Skeletal muscle cell (primary cell): ENCODE results near the gene SFXN1.

ENCODE experiments used
- DNase-seq: peaks from one replicate; pipeline ENCODE4 v3.0.0-alpha.2; 2010; ENCODE audit warnings: low read depth
- H3K4me3 ChIP-seq: 2 replicates; pipeline ENCODE4 v1.5.1; 2011; ENCODE audit warnings: low read depth, mild to moderate bottlenecking, control low read depth, low read length, moderate library complexity

Gene SFXN1

DNA sequence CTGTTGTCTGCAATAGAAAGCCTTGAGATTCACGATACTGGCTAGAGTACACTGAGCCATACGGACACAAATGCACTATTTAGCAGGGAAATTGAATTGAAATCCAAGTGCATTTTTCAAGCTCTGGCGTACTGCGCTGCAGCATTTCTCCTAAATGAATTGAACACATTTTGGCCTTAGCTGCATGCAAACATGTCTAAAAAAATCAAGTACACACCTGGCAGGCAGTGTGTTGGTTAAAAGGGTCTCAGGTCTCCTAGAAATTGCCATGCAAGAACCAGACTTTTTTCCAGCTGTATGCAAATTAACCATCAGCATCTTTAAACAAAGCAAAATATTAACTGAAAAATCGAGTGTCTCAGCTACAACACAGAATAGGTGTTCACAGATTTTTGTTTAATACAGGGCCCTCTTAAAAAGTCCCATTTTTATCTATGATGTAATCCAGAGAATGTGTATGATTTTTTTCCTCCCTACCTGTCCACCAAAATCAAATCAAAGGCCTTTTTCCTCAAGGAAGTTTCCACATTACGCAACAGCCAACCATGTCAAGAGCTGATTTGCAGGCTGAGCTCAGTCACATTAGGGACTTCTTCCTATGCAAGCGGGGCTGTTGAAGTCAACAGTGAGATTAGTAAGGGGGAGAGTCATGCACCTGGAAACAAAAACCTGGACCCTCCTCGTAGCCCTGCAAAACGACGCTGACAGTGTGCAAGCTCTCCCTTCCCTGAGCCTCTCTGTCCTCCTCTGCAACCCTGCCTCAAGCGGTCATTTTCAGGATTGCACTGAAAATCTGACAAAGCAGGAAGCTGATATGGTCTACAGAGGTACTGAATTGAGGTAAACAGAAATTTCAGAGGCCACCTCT is 14.1 kb upstream of the SFXN1 start:
- H3K4me3 ChIP-seq = no peak overlapping the region
- no peak for DNase-seq

DNA sequence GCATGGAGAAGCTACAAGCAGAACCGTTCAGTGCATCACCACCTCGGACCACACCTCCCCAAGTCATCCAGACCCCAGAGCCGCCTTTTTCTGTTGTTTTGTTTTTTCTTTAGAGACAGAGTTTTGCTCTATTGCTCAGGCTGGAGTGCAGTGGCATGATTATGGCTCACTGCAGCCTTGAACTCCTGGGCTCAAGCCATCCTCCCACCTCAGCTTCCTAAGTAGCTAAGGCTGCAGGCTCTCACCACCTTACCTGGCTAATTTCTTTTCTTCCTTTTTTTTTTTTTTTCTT is 13.5 kb upstream of the SFXN1 start:
- no peak overlapping the region for H3K4me3 ChIP-seq
- no peak for DNase-seq

DNA sequence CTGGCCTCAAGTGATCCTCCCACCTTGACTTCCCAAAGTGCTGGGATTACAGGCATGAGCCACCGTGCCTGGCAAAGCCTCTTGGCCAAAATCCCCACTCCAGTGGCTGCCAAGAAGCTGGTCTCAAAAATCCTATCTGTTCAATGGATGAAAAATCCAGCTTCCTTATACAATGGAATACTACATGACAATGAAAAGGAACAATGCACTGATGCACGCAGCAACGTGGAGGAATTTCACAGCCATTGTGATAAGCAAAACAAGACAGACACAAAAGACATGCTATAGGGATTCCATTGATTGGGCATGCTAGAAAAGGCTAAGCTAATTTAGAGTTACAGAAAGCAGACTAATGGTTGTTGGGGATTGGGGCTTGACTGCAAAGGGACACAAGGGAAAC is 13.1 kb upstream of the SFXN1 start:
- H3K4me3 ChIP-seq = no peak overlapping the region
- DNase-seq = no peak

DNA sequence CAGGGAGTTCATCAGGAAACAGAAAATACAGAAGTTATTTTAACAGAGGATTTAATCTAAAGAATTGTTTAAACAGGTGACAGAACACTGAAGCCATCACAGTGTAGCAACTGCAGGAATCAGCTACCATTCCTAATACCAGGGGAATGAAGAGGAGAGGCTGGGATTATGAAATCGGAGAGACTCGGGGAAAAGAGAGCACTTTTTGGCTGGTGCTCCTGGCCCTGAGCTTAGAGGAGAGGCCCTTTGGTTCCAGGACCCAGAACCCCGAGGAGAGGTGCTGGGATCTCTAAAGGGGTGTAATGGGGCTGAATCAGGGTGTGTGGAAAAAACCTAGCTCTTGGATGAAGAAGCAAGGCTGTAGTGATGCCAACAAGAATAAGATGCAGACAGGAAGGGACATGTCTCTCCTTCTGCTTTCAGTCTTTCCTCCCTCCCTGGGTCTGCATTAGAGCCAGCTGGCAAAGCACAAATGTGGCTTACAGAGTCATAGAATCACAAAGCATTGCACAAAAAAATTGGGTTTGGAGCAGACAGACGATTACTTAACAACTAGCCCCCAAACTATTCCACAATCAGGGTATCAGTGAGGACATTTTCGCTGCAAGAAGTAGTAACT is 11.6 kb upstream of the SFXN1 start:
- no peak overlapping the region for H3K4me3 ChIP-seq
- DNase-seq = no peak

DNA sequence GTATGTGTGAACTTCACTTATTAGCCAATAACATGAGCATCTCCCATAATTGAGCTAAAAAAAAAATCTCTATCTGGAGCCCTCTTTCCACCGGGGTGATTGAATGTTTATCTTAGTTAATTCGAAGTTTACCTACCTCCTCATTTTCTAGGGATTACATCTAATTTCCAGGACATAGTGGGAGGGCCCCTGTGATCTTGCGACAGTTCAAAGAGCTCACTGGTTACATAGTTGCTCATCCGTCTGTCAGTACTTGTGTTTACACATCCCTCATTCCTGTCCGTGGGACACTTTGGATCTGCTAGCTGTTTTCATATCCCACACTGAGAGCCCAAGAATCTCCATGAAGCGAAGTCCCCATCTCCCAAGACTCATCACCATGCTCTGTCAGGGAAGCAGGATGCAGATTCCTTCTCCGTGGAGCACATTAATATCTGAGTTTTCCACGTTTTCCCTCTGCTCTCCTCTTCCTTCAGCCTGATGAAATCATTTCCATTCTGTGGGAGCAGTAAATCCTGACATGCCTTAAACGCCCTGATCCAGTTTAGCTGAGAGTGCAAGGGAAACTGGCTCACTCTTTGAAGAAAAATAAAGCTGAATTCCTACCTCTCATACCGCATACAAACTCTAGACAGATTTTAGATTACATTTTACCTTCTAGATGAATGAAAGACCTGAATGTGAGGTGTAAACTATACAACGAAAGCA is 10.2 kb upstream of the SFXN1 start:
- no peak overlapping the region for H3K4me3 ChIP-seq
- no peak for DNase-seq

DNA sequence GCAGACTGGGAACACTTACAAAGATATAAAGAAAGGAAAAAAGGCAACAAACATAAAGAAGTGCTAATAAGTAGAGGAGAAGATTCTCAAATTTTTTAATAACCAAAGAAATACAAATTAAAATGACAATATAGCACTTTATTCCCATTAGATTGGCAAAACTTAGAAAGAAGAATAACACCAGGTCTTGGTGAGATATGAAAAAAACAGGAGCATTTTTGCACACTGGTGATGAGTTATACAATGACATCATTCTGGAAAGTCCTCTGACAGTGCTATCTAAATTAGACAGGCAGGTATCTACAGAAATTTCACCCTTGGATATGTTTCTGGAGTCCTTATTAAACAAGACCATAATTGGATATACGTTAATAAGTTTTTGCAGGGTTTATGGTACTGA is 9.5 kb upstream of the SFXN1 start:
- H3K4me3 ChIP-seq = no peak overlapping the region
- DNase-seq = no peak

DNA sequence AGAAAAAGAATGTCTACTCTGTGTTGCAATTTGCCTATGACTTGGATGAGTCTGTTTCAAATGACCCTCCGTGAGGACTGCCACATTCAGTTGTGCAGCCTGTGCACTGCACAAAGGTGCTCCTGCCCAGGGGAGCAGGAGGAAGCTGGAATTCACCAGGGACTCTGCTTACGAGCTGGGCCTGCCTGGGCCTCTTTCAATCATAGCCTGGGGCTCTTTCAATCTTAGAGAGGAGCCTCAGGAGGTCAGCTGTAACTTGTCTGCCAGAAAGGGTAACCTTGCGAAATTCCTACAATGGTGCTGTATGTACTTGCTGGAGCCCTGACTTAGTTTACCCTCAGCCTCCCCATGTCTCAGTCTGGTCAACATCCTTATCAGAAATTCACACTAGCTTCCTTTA is 8.4 kb upstream of the SFXN1 start:
- DNase-seq = no peak
- H3K4me3 ChIP-seq = no peak overlapping the region

DNA sequence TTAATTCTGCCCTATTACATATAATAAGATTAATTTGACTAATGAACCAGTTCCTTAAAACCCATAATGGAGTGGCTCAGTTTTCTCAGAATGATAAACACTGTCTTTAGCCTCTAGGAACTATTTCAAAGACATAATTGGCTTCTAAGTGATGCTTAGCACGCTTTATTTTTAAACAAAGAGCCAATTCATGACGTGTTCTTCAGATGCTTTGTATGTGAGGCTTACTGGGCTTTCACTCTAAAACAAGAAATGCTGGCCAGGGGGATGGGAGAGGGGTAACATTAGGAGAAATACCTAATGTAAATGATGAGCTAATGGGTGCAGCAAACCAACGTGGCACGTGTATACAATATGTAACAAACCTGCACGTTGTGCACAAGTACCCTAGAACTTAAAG is 7.6 kb upstream of the SFXN1 start:
- DNase-seq = no peak
- H3K4me3 ChIP-seq = no peak overlapping the region

DNA sequence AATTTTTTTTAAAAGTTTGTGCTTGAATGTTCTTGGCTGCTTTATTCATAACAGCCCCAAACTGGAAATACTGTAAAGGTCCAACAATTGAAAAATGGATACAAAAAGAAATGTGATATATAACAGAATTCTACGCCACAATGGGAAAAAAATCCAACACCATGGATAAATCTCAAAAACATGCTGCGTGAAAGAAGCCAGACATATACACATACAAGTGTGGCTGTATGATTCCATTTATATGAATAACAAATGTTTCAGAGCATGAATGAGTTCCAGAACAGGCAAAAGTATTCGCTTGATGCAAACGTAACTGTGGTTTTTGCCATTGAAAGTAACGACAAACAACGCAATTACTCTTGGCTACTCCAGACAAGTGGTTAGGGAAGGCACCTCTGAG is 7.2 kb upstream of the SFXN1 start:
- no peak for DNase-seq
- H3K4me3 ChIP-seq = no peak overlapping the region

DNA sequence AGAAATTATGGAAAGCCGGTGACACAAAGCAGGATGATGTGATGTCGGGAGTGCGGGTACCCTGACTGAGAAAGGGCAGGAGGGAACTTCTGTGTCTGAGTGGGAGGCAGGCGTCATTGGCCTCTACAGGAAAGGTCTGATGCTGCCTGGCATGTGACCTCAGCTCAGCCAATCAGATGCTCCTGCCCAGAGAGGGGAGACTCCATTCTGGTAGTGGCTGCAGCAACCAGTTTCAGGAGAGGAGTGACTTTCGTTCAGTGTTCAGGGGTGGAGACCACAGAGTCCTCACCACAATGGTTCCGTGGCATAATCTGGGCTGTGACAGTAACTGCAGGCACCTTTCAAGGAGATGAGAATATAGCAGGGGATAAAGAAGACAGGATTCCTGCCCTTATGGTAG is 6.7 kb upstream of the SFXN1 start:
- H3K4me3 ChIP-seq = no peak overlapping the region
- DNase-seq = no peak

DNA sequence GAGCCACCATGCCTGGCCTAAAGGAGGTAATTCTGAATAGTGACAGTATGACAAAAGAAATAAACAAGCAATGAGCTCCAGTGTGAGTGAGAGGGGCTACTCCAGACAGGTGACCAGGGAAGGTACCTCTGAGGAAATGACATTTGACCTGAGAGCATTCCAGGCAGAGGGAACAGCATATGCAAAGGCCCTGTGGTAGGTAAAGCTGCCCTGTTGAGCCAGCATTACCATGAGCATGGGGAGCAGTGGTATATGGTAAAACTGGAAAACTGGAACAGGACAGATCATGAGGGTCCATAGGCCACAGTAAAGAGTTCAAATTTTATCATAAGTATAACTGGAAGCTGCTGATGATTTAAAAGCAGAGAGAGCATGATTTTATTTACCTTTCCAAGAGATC is 6.0 kb upstream of the SFXN1 start:
- no peak for DNase-seq

DNA sequence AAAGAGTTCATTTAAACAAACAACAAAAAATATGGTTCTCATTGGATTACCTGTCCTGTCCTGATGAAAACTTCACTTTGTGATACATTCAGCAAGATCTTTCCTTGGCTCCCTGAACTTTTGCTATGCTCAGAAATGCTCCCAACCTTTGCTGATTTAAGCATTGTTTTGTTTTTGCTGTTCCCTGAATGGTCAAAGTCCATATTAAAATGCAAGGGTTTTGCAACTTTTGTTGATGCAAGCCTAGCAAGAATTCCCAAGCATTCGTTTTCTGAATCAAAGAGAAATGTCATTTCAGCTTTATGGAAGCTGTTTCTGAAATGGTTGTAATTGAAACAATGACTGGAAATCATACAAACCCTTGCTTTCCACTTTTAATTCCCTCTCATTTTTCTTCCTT is 3.1 kb upstream of the SFXN1 start:
- DNase-seq = no peak
- no peak overlapping the region for H3K4me3 ChIP-seq

More for the DNA sequence above, 6.0 kb upstream of the SFXN1 start:
- no peak overlapping the region for H3K4me3 ChIP-seq

DNA sequence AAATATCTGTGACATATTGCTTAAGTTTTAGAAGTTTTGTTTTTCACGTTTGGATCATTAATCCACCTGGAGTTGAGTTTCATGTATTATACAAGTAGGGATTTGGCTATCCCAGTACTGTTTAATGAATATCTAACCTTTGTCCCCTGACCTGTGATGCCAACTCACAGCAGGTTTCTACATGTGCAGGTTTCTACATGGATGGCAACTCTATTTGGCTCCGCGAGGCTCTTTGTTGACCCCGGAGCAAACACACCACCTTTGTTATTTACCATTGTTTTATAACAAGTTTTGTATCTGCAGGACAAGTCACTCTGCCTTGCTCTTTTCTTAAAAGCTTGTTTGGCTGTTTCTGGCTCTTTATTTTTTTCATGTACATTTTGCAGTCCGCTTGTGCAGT is 920 bp upstream of the SFXN1 start:
- H3K4me3 ChIP-seq = no peak overlapping the region
- DNase-seq = no peak

DNA sequence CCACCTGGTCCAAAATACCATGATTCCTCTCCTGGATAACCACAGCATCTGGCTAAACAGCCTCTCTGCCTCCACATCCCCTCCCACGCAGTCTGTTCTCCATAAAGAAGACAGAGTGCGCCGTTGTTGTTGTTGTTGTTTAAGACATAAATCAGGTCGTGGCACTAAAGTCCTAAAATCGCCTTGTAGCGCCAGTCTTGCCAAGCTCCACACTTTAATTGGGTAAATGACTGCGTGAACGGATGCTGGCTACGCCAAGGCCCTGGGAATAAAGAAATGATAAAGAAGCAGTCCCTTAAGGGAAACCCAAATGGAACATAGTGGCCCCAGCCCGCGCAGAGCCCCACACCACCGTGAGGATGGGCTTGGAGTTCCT is 364 bp upstream of the SFXN1 start:
- H3K4me3 ChIP-seq = peak overlapping the region; percentile 83
- DNase-seq = no peak

DNA sequence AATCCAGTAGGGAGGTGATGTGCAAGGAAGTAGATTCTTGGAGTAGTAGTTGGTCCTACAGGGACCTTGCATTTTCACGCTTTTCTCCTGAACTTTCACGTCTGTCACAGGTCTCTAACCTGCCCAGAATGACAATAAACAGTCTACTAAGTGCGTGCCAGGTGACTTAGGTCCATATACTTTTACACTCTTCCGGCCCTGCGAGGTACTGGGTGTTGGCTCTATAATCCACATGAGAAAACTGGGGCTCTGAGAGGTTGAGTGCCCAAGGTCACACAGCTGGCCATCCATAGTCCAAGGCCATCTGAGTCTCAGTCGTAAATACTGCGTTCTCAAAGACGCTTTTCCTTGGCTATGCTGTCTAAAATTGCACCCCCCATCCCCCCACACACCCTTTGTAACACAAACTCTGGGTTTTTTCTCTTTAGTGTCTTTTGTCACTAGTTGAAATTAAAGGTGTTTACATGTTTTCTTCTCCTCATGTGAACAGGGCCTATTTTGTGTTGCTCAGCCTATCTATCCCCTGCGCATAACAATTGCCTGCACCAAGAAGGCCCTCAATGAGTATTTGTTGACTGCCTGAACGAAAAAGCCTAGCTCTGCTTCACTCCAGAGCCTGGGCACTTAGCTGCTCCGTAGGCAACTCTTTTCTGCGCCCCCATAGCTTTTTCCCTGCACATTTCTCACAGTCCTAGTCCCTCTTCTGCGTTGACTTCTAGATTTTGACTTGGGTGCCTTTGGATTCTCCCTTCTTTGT is 943 bp downstream of the SFXN1 start:
- DNase-seq = no peak
- peak overlapping the region; percentile 83 for H3K4me3 ChIP-seq

DNA sequence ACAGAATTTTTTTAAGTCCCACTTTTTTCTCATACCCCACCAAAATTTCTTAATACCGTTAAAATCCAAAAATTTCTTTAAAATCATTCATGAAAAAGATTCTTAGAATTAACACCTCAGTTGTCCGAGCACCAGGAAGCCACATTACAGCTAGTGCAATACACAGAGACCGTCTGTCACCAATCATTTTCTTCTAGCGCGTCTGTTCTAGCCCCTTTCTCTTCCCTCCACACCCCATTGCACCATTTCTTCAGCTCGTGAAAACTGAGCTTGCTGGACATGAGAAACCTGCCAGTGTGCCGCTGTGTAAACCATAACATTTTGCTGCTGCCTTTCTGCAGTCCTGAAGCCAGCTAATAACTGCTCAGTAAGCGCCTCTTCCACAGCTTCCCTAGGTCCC is 5.0 kb downstream of the SFXN1 start:
- no peak overlapping the region for H3K4me3 ChIP-seq
- DNase-seq = no peak

DNA sequence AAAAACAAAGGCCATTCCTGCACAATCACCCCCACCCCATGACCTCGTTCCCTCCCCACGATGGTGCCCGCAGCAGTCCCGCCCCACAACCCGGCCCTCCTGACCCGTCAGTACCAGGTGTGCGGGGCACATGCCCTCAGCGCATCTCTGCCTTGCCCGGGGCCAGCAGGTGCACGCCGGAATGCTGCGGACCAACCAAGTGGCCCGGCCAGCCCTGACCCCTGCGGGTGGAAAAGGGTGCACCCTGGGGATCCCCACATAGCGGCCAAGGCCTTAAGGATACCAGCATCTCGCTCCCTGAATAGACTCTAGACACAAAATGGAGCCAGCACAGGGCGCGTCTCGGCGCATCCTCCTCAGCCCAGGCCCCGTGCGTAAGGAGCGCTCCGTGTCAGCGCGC is 6.0 kb downstream of the SFXN1 start:
- H3K4me3 ChIP-seq = no peak overlapping the region
- DNase-seq = no peak

DNA sequence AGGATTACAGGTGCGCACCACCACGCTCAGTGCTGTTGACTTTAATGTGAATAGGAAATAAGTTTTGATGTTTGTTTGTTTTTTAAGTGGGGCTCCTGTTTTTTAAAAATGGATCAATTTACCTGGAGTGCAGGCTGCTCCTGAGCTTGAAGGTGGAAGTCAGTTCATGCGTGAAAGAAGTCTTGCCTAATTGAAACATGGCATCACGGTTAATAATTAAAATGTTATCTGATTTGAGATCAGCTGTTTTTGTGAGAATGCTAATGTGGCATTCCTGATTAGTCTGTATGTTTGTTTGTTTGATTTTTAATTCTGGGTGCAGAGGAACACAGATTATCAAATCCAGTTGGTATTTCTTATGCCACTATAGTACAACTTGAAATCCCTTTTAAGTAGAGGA is 6.5 kb downstream of the SFXN1 start:
- H3K4me3 ChIP-seq = no peak overlapping the region
- DNase-seq = no peak

DNA sequence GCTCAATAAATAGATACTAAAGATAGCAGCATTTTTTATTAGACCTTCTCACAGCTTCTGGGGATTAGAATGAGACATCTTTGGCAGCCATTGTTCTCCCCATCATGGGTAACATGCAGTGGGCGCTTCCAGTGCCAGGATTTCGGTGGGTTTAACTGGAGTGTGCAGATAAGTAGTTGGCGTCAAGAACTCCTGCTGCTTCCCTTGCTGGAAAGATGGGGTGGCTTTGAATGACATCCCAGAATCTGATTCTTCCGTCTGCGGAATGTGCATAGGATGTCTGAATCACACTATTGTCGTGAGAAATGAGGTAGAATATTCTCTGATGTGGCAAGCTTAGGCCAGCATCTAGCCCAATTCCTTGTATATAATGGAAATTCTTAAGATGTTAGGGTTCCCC is 7.3 kb downstream of the SFXN1 start:
- no peak overlapping the region for H3K4me3 ChIP-seq

DNA sequence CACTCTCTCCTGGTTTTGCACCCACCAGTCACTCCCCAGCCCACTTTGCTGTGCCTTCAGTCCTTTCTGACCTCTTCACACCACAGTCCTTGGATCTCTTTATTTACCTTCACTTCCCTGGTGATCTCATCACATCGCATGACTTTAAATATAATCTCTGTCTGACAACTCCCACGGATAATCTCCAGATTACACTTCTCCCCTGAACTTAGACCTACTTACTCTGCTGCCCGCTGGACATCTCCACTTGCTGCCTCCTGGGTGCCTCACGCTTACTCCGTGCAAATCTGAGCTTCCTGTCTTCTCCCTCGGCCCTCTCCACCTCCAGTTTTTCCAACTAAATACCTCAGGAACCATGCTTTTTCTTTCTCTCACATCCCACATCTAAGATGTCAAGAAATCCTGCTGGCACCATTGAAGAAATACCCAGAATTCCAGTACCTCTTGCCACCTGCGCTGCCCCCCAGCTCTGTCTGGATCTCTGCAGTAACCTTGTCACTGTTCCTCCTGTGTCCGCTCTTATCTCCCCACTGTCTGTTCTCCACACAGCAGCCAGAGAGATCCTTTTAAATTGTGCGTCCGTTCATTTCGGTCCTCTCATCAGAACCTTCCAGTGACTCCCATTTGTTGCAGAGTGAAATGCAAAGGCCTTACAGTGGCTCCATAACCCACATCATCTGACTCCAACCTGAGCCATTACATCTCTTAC is 9.3 kb downstream of the SFXN1 start:
- no peak overlapping the region for H3K4me3 ChIP-seq
- DNase-seq = no peak

More for the DNA sequence above, 7.3 kb downstream of the SFXN1 start:
- DNase-seq = no peak
